ENCODE data around the gene ZNF544. TPM values are rescaled to one million over a fixed set of nuclear protein-coding genes. Genes with fewer than 3 reads are reported as not detected.

ZNF544 gene
- total RNA-seq, 1 experiment from 2014 or later = 63.8 TPM

- TF ChIP-seq AR (CRISPR knock-in tag; IDR thresholded peaks at IDR 0.05) (no peak), ESRRA (CRISPR knock-in tag; IDR thresholded peaks at IDR 0.05; ENCODE audit: borderline replicate concordance) (no peak)
Observed at GRCh38 chr19:58183817-58184215, 44.9 kb upstream of the ZNF544 start (continued).

- ChIA-PET CTCF (no interaction called here), POLR2A (no interaction called here)
- no peaks in the 10 kb centered on the region for H3K4me1 Mint-ChIP-seq
- no peak overlapping the region for H3K27ac Mint-ChIP-seq
- H3K9me3 Mint-ChIP-seq = peaks cover 74% of the 10 kb centered on the region
- no peak for ATAC-seq
- no peak for TF ChIP-seq ESRRA (CRISPR knock-in tag; IDR thresholded peaks at IDR 0.05; ENCODE audit: borderline replicate concordance)
- no peak for TF ChIP-seq CREB1 (CRISPR knock-in tag; IDR thresholded peaks at IDR 0.05)
- TF ChIP-seq, protein P1, sequence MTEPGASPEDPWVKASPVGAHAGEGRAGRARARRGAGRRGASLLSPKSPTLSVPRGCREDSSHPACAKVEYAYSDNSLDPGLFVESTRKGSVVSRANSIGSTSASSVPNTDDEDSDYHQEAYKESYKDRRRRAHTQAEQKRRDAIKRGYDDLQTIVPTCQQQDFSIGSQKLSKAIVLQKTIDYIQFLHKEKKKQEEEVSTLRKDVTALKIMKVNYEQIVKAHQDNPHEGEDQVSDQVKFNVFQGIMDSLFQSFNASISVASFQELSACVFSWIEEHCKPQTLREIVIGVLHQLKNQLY (CRISPR knock-in tag; IDR thresholded peaks at IDR 0.05) = no peak
- no peak for TF ChIP-seq ZNF121 (CRISPR knock-in tag; IDR thresholded peaks at IDR 0.05)
- TF ChIP-seq KAT7 (CRISPR knock-in tag; IDR thresholded peaks at IDR 0.05; ENCODE audit: borderline replicate concordance) = no peak
- no peak for TF ChIP-seq JUN (CRISPR knock-in tag; IDR thresholded peaks at IDR 0.05)
- no peak for TF ChIP-seq CREM (CRISPR knock-in tag; IDR thresholded peaks at IDR 0.05)
- no peak for TF ChIP-seq RELA (CRISPR knock-in tag; IDR thresholded peaks at IDR 0.05; ENCODE audit: borderline replicate concordance)
- no peak for TF ChIP-seq ZNF219 (CRISPR knock-in tag; IDR thresholded peaks at IDR 0.05; ENCODE audit: borderline replicate concordance)
- no peak for TF ChIP-seq GRHL2 (CRISPR knock-in tag; IDR thresholded peaks at IDR 0.05; ENCODE audit: insufficient replicate concordance, severe bottlenecking)
- TF ChIP-seq, protein P2, sequence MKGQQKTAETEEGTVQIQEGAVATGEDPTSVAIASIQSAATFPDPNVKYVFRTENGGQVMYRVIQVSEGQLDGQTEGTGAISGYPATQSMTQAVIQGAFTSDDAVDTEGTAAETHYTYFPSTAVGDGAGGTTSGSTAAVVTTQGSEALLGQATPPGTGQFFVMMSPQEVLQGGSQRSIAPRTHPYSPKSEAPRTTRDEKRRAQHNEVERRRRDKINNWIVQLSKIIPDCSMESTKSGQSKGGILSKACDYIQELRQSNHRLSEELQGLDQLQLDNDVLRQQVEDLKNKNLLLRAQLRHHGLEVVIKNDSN (CRISPR knock-in tag; IDR thresholded peaks at IDR 0.05) = no peak
- TF ChIP-seq SMAD4 (CRISPR knock-in tag; IDR thresholded peaks at IDR 0.05) = no peak
- no peak for TF ChIP-seq GTF2I (CRISPR knock-in tag; conservative IDR thresholded peaks at IDR 0.05)
- no peak for TF ChIP-seq EMX1 (CRISPR knock-in tag; IDR thresholded peaks at IDR 0.05)
- no peak for TF ChIP-seq SP1 (CRISPR knock-in tag; conservative IDR thresholded peaks at IDR 0.05)
- no peak for TF ChIP-seq USF2 (CRISPR knock-in tag; IDR thresholded peaks at IDR 0.05)
- no peak overlapping the region for H3K4me3 Mint-ChIP-seq
- peaks cover 97% of the 10 kb centered on the region for H3K36me3 Mint-ChIP-seq
- DNase-seq (ENCODE audit: low spot score) = no peak
- H3K27me3 Mint-ChIP-seq (ENCODE audit: low read depth) = peaks cover 17% of the 10 kb centered on the region
Observed at GRCh38 chr19:58196901-58197616, 31.7 kb upstream of the ZNF544 start.

- ChIA-PET POLR2A (interaction anchor here (1.2 to 2.0 kb wide), 2 partner anchors 21 to 24 kb away, joined by 8 to 13 read pairs; partner anchors contain the start of genes ZNF274 and ZNF544), CTCF (interaction anchor here (0.7 to 2.1 kb wide), 7 partner anchors 15 to 182 kb away, joined by 3 to 12 read pairs (median 4); partner anchors contain the start of genes ZNF497 and ZNF544)
- Mint-ChIP-seq H3K36me3 (peaks cover 70% of the 10 kb centered on the region), H3K4me3 (peak overlapping the region; percentile 79), H3K27ac (0 out of 2 replicates have a peak overlapping the region, but pooled peaks have one; percentile 57), H3K27me3 (ENCODE audit: low read depth) (no peaks in the 10 kb centered on the region), H3K4me1 (peaks cover 9% of the 10 kb centered on the region), H3K9me3 (peaks cover 27% of the 10 kb centered on the region)
- ATAC-seq (peak; percentile 93), DNase-seq (ENCODE audit: low spot score) (peak; percentile 72)
- TF ChIP-seq, protein P3, sequence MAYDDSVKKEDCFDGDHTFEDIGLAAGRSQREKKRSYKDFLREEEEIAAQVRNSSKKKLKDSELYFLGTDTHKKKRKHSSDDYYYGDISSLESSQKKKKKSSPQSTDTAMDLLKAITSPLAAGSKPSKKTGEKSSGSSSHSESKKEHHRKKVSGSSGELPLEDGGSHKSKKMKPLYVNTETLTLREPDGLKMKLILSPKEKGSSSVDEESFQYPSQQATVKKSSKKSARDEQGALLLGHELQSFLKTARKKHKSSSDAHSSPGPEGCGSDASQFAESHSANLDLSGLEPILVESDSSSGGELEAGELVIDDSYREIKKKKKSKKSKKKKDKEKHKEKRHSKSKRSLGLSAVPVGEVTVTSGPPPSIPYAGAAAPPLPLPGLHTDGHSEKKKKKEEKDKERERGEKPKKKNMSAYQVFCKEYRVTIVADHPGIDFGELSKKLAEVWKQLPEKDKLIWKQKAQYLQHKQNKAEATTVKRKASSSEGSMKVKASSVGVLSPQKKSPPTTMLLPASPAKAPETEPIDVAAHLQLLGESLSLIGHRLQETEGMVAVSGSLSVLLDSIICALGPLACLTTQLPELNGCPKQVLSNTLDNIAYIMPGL (CRISPR knock-in tag; IDR thresholded peaks at IDR 0.05) = 0 out of 2 replicates have a peak, but pooled peaks have one; percentile 31
- TF ChIP-seq ETV6 (CRISPR knock-in tag; IDR thresholded peaks at IDR 0.05) (peak; percentile 68; the same call in 1 of the 2 replicates), GABPB1 (CRISPR knock-in tag; IDR thresholded peaks at IDR 0.05) (no peak), ZNF121 (CRISPR knock-in tag; IDR thresholded peaks at IDR 0.05) (peak; percentile 89; the same call in 1 of the 2 replicates), E2F5 (CRISPR knock-in tag; IDR thresholded peaks at IDR 0.05) (no peak), ZNF671 (CRISPR knock-in tag; IDR thresholded peaks at IDR 0.05) (no peak)
- TF ChIP-seq, protein P4, sequence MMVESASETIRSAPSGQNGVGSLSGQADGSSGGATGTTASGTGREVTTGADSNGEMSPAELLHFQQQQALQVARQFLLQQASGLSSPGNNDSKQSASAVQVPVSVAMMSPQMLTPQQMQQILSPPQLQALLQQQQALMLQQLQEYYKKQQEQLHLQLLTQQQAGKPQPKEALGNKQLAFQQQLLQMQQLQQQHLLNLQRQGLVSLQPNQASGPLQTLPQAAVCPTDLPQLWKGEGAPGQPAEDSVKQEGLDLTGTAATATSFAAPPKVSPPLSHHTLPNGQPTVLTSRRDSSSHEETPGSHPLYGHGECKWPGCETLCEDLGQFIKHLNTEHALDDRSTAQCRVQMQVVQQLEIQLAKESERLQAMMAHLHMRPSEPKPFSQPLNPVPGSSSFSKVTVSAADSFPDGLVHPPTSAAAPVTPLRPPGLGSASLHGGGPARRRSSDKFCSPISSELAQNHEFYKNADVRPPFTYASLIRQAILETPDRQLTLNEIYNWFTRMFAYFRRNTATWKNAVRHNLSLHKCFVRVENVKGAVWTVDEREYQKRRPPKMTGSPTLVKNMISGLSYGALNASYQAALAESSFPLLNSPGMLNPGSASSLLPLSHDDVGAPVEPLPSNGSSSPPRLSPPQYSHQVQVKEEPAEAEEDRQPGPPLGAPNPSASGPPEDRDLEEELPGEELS (CRISPR knock-in tag; IDR thresholded peaks at IDR 0.05) = no peak
Observed at GRCh38 chr19:58203814-58204475, 24.8 kb upstream of the ZNF544 start.

All from WTC11 (cell line).